ENCODE measurements around the gene PPP2R2C.

The PPP2R2C gene

DNA sequence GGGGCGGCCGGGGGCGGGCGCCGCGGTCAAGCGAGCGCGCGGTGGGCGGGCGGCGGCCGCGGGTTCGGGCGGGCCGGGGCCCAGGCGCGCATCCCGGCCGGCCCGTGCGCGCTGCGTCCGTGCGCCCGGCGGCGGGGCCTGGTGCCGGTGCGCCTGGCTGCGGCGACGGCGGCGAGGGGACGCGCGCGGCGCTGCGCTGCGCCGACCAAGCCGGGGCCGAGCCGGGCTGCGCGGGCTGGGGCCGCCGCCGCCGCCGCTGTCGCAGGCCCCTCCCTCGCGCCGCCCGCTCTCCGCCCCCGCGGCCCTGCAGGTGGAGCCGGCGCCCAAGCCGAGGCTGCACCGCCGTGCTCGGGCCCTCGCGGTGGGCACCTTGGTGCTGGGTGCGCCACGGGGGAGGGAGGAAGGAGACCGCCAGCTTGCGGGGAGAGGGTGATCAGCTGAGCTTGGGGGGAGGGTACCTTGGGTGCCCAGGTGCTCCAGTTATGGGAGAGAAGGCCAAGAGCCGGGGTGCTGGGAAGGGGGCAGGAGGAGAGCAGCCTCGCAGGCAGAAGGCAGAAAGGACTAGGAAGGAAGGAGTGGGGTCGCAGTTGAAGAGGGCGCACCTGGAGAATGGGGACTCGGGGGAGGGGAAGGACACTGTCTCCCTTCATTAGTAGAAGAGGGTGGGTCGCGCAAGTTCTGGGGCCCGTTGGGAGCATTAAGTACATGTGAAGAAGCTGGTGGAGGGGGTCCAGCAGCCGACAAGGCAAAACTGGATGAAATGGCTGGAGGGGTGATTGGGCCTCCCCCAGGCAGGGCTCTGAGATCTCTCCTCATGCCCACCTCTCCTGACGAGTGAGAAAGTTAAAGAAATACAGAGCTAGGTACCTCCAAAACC lies at the start of gene PPP2R2C:
PPP2R2C (minus strand) TSS at position 228 of the 877 bp plus-strand sequence. CDS start 385 bp downstream, outside the sequence.
- DNase-seq, result peak; percentile 44

DNA sequence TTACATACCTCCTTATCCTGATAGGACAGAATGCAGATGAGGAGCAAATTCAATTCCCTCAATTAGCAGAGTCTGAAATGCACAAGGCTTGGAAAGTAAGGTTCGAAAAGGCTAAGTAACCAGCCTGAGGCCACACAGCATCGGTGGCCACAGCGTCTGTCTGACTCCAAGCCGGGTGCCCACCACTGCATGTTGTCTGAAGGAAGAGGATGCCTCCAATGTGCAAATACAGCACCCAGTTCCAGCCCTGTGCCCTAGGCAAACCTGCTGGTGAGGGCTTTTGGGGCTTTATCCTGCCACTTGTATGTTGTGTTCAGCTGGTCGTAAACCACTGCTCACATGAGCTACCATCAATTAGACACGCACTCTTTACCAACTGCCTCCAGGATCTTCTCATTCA lies 48.6 kb upstream of the PPP2R2C start:
- no peak for DNase-seq

DNA sequence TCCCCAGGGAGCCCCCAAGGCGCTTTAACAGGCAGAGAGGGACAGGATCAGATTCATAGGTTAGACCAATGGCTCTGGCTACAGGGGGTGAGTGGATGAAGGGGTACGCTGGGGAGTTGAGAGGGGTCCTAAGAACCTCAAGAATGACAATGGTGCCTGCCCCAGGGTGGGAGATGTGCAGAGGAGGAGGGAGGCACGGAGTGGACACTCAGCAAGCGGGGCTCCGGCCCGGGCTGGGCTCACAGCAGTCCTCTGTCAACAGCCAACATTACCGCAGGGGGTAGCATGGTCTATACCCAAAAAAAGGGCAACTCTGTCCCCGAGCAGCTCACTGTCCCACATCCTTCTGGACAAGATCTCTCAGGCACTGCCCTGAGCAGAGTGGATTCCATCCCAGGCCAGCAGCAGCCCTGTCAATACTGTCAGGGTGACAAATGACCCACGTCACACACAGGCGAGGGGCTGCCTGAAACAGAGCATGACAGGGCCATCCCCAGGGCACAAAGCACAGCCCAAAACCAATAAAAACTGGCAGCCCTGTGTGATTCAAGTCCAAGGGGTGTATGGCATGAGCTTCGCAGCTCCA lies 47.7 kb upstream of the PPP2R2C start:
- no peak for DNase-seq

DNA sequence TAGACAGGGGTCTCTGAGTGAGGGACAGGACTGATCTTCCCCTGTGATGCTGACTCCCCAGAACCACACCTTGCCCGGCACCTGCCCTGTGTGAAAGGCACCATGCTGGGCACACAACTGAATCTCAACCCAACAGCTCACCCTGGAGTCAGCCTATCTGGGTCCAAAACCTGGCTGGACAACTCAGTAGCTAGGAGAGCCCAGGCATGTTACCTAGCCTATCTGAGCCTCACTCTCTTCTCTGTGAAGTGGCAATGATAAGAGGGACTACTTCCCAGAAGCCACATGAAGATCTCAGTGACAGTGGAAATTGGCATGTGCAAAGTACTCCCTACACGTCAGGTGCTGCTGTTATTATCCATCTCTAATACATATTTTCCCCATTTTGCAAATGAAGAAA lies 44.8 kb upstream of the PPP2R2C start:
- DNase-seq, result no peak

DNA sequence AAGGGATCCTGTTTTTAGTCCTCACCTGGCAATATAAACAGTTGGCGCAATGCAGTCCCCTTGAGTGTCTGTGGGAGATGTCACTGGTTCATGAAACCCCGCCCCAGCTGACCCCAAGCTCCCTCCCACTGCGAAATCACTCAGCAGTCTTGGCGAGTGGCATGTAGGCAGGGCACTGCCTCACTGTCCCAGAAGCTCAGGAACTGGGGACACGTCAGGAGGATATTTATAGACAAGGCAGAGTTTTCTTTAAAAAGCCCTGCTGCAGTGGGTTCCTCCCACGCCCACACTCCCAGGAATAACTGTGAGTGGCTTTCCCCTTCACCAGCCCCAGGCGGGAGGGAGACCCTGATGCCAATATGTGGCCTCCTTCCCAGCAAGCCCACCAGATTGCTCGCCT lies 44.3 kb upstream of the PPP2R2C start:
- no peak for DNase-seq

DNA sequence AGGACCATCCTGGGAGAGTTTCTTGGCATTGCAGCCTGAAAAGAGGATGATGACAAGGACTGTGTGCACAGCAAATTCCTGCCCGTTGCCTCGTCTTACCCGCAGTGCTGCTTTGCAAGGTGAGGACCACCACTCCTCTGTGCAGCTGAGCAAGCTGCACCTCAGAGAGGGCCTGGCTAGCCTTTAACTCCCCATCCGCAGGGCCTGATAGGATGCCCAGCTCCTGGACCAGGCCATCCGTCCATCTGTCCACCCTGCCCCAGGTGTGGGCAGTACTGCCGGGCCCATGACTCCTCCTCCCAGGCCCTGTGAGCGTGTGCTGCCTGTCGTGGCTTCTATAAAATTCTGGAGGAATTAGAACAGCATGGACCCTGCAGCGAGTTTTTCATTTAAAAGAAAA lies 43.9 kb upstream of the PPP2R2C start:
- DNase-seq, result no peak

DNA sequence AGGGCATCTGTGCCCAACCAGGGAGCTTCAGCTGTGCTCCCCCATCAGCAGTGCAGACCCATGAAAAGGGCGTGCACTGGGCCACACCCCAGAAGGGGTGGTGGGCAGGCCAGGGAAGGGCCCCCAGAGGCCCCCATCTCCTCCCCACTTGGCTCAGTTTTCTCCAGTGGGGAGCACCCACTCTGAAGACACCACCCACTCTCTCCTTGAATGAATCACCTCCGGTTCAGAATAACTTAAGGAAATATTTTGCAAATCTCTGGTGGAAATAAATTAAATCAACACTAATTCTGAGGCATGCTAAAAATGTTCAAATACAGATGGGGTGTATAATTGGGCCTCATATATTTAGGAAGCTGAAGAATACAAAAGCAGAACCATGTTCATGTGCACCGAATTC lies 41.3 kb upstream of the PPP2R2C start:
- DNase-seq, result no peak

DNA sequence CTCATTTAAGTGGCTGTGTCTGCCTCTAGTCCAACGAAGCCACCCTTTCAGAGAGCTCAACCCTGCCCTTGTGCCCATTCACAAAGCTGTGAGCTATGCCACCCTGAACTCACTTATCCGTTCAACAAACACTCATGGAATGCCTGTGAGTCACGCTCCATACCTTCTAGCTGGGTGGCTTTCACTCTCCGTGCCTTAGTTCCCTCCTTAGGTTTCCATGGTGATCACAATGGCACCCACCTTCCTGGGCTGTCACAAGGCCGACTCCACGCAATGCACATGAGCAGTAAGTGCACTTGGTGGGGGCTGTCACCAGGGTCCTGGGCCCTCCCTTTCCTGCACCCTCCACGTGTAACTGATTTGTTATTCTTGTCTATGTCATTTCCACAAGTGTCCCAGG lies 37.2 kb upstream of the PPP2R2C start:
- DNase-seq, result no peak

DNA sequence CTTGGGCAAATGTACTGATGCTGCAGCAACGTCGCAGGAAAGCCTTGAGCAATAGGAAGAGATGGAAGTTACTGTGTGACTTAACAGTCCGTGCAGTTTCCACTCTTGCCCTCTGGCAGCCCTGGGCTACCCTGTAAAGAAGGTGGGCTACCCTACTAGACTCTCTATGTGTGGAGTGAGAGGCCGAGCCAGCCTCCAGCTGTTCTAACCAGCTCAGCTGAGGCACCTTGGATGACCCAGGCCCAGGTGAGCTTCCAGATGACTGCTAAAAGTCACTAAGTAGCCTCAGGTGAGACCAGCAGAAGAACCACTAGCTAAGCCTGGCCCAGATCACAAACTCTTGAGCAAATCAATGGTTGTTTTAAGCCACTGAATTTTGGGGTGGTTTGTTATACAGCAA lies 34.9 kb upstream of the PPP2R2C start:
- no peak for DNase-seq

DNA sequence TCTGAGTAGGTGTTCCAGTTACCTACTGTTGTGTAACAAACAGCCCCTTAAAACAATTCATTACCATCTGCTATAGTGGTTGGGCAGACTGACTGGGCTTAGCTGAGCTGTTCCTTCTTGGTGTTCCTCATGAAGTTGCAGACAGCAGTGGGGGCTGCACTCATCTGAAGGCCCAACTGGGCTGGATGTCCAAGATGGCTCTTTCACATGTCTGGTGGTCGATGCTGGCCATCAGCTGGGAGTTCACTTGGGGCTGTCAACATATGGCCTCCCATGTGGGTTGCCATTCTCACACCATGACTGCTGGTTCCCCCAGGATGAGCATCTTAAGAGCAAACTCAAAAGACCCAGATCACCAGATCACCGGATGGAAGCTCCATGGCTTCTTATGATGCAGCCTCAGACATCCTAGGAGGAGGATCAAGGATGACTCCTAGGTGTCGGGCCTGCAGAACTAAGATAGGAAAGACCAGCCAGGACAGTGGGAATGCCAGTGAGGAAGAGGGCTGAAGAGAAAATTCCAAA lies 34.3 kb upstream of the PPP2R2C start:
- DNase-seq, result no peak

DNA sequence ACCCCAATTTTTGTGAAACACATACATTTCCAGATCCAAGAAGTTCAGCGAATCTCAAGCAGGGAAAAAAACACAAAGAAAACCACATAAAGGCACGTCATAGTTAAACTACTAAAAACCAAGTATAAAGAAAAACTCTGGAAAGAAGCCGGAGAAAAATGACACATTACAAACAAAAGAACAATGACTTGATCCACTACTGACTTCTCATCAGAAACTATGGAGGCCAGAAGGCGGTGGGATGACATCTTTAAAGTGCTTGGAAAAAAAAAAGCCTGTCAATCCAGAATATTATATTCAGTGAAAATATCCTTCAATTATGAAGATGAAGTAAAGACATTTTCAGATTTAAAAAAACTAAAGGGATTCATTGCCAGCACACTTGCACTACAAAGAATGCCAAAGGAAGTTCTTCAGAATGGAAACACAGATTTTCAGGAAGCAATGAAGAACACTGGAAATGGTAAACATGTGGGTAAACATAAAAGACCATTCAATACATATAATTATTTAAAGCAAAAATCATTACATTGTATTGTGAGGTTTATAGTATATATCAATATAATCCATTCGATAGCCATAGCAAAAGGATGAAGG lies 32.6 kb upstream of the PPP2R2C start:
- DNase-seq, result no peak

DNA sequence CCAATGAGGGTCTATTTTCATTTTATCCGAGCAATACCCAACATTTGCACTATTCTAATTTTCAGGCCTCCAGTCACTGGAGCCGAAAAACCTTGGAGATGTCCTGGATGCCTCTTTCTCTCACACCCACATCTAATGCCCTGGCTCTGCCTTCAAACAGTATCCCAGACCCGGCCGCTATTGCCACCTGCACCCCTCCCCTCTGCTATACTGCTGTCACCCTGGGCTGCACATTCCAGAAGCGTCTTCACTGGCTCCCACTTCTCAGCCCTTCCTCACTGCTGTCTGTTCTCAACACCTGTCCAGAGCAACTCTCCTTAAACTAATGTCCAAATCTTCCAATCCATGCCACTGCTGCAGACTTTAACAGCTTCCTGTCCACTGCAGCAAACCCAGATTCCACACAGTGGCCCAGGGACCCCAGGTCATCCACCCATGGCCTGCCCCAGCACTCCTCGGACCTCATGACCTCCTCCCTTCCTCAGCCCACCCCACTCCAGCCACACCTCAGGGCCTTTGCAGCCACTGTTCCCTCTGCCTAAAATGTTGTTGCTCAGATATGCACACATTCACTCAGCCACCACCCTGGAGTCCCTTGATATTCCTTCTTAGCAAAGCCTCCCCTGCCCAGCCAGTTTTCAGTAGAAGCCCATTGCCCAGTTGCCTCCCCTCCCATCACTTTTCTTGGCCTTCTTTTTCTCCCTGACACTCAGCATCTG lies 30.5 kb upstream of the PPP2R2C start:
- no peak for DNase-seq

DNA sequence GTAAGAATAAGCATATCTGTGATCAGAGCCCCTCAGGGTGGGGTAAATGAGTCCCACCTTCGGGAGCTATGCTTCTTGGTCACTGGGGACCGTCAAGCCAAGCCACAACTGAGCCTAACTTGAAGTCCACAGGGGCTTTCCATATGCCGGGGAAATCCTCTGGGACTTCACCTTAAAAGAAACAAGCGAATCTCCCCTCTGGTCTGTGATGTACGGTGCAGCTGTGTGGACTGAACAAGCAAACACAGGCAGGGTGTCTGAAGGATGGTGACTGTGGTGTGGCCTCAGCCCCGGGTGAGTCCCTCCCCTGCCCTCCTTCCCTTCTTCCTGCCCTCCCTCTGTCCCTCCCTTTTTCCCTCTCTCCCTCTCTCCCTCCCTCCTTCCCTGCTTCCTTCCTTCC lies 29.7 kb upstream of the PPP2R2C start:
- no peak for DNase-seq

DNA sequence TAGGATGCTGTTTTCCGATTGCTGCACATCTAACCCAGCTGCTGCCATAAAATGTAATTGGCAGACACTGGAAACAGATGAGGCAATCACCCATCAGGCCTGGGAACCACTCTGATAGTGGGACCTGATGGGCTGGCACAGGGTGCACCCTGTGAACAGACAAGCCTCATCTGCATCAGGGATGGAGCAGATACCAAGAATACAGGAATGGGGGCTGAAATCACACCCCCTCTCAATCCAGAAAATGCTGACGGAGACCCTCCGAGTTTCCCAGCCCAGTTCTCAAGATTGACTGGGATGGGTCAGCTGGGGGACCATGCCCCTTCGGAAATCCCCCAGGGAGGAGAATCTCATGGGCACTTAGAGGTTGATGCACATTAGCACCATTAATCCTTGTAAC lies 28.8 kb upstream of the PPP2R2C start:
- no peak for DNase-seq

DNA sequence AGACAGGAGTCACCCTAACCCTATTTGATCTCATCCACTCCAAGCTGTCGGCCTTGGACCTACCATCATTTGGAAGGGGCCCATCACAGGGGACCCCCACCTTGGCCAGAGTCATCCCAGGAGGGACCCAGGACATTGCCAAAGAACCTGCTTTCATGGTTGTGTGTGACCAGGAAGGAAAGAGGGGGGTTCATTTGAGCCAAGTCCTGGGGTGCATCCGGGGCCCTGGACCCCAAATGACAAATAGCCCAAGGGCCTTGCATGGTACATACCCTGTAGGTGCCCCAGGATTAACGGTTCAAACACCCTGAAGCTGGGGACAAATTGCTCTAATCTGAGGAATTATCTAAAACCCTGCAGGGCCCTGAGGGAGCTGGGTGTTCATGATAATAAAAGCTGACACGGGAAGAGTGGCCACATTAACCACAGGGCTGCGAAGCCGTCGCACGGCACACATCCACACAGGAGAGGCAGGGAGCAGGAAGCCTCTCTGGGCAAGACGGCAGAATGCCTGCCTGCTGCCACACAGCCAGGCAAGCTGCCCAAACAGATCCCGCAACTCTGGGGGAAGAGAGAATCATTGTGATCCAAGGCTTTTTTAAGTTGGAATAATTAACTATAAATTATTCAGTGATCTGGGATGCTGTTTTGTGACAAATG lies 28.2 kb upstream of the PPP2R2C start:
- no peak for DNase-seq

DNA sequence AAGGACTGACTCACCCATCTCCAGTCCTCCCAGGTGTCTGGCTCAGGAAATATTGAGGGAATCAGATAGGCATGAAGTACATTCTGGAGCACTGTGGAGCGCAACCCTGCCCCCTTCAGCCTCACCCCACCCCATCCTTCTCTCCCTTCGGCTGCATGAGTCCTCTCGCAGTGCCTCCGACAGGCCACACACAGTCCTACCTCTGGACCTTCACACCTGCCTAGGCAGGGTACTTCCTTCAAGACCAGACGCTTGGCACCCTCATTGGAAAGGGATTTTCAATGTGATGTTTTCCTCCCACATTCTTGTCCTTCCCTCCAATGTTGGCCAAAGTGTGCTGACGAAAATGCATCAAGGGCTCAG lies 26.8 kb upstream of the PPP2R2C start:
- DNase-seq, result no peak

DNA sequence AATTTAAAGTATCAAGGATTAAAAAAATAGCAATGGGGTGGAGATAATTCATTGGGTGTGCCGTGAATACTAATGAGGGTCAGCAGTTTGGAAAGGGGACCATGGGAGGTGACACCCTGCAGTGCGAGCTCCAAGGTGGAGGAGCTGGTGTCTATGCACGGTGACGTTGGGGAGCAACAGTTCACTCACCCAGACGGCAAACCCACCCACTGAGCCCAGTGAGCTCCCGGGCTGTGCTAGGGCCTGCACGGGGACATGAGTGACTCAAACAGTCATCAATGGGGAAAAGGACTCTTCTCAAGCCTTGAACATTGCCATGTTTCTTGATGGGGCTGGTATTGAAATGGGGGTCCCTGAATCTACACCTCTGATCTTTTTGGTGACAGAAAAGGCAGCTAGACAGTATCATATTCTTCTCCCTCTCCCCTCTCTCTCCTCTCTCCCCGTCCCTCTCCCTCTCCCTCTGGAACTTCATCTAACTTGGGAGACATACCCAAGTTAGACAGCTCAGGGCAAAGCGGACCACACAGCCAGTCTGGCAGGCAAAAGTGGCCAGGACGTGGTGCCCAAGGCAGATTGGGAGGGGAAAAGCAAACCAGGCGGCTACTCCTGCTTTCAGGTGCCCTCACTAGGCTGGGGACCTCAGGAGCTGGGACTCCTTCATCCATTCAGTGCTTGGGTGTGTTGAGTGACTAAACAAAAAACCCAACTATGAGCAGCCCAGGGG lies 26.3 kb upstream of the PPP2R2C start:
- no peak for DNase-seq

DNA sequence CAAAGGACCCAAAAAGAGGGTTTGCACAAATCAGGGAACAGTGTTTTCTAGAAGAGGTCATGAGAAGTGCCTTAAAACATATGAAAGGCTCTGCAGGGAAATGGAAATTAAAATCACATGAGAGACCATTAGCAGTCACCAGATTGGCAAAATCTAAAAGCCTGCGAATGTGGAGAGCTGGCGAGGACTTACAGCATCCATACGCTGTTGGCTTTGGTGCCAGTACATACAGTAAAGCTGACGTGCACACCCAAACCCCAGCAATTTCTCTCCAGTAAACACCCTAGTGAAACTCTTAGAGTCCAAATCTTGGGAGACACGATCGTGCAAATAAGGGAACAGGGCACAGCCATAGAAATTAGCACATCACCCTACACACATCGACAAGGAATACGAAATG lies 25.4 kb upstream of the PPP2R2C start:
- no peak for DNase-seq

DNA sequence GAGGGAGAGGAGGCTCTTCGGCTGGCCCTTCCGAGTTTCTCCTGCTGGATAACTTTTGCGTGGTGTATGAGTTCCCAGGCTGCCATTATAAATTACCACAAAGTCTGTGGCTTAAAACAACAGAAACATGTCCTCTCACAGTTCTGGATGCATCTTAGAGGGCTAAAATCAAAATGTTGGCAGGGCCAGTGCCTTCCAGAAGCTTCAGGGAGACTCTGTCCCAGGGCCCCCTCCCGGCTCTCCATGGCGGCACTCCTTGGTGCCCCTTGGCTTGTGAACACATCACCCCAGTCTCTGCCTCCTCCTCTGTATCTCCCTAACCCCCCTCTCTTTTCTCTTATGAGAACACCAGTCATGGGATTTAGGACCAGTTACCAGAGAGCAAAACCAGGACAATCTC lies 23.3 kb upstream of the PPP2R2C start:
- no peak for DNase-seq

DNA sequence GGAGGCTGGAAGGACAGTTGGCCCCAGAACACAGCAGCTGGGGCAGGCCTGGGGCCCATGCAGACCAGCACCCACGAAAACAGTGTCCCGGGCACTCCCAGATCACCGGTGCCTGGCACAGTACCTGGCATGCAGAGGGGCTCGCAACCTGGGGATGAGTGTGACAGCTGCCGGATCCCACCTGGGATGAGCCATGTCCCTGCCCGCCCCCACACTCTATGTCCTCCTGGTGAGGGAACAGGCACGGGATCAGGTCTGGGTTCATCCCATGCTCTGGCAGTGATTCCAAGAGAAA lies 22.8 kb upstream of the PPP2R2C start:
- DNase-seq, result no peak

DNA sequence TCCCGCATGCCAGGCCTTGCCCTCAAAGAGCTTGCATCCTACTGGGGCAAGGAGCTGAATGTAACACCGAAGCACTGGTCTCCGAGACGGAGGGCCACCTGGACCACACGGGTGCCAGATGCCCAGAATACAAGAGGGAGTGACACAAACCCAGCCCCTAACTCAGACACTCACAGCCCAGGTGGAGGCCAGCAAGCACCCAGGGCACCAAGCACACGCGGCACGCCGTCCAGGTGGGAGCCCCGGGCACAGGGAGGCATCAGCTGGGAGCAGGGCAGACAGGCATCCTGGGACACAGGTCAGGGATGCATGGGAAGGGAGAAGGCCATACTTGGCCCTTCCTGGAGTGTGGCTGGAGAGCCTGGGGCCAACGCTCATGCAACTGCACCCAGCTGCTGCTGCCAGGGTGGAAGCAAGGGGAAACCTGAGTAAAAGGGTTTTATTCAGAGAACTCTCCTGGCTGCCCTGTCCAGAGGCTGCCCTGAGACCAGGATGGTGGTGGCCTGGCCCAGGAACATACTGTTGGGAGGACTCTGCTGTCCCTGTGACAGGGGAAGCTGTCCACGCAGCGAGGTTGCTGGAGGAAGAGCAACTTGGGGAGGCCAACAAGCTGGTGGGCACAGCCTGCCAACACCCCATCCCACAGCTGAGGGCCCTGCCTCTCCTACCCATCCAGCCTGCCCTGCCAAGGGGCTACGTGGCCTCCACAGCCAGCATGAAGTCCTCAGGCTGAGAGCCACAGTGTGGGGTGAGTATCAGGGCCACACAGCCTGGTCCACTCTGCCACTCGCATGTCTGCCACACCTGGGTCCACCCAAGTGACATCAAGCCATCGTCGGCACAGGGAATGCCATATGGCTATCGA lies 22.2 kb upstream of the PPP2R2C start:
- no peak for DNase-seq

All from COR-L47 (cell line).